ENCODE data around the gene ANKLE1.
"Not testable (repeated sequence)": the region's sequence is repeated elsewhere in the genome, so short reads cannot be mapped to it uniquely, and the experiment has no call there.

The ANKLE1 gene

GRCh38 chr19:17295551-17295950 lies 13.8 kb downstream of the ANKLE1 start:
- not testable (repeated sequence) for H3K27me3 ChIP-seq (ENCODE audit: control insufficient read depth, insufficient read depth, low read length); H3K9ac ChIP-seq (ENCODE audit: low read length); H3K4me1 ChIP-seq (ENCODE audit: control insufficient read depth, insufficient read depth, low read length); H3K27ac ChIP-seq (ENCODE audit: low read depth, low read length); H3K36me3 ChIP-seq (ENCODE audit: control insufficient read depth, insufficient read depth, low read length); H3K4me3 ChIP-seq (ENCODE audit: low read length)

- H3K27ac ChIP-seq (ENCODE audit: low read depth, low read length): no peak overlapping the region
- H3K9ac ChIP-seq (ENCODE audit: low read length): no peak overlapping the region
- H3K36me3 ChIP-seq (ENCODE audit: control insufficient read depth, insufficient read depth, low read length): no peaks in the 10 kb centered on the region
- no peaks in the 10 kb centered on the region for H3K27me3 ChIP-seq (ENCODE audit: control insufficient read depth, insufficient read depth, low read length)
- H3K4me3 ChIP-seq (ENCODE audit: low read length): no peak overlapping the region
- H3K4me1 ChIP-seq (ENCODE audit: control insufficient read depth, insufficient read depth, low read length): no peaks in the 10 kb centered on the region
These were observed 14.6 kb downstream of the ANKLE1 start for GRCh38 chr19:17296273-17296672.

DNA sequence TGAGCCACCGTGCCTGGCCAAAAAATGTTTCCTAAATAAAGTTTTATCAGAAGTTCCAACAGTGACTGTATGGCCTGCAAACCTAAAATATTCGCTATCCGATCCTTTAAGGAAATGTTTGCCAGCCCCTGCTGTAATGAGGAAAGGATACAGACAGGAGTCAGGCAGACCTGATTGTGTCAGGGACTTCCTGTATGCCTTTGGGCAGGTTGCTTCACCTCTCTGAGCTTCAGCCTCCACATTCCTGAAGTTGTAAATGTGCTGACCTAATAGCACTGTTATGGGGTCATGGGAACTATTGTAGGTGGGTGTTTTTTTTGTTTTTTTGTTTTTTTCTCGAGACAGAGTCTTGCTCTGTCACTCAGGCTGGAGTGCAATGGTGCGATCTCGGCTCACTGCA lies 15.3 kb downstream of the ANKLE1 start:
- H3K4me3 ChIP-seq (ENCODE audit: low read length): no peak overlapping the region

DNA sequence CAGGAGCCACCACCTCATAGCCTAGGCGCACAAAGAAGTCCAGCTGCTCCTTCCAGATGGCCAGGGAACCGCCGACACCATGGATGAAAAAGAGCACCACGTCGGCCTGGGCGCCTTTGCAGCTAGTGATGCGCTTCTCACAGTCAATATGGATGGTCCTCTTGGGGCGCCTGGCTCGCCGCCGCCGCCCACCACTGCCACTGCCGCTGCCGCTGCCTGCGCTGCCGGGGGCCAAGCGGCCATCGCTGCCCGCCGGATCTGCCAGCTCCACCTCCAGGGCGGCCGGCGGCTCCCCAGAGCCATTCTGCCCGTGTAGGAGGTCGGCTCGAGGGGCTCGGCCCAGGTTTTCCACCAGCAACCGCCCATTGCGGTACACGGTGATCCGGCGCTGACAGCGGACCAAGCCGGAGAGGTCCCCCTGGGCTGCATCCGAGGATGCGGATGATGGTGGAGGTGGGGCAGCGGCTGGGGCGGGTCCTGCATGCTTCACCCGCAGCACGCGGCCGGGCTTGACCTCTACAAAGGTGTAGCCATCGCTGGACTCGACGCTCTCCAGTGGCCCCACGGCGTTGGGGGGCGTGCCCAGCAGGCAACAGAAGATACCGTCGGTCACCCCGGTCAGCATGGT lies 19.4 kb downstream of the ANKLE1 start:
- Histone ChIP-seq H3K27me3 (ENCODE audit: control insufficient read depth, insufficient read depth, low read length) (no peaks in the 10 kb centered on the region), H3K4me1 (ENCODE audit: control insufficient read depth, insufficient read depth, low read length) (peaks cover 12% of the 10 kb centered on the region), H3K4me3 (ENCODE audit: low read length) (no peak overlapping the region), H3K36me3 (ENCODE audit: control insufficient read depth, insufficient read depth, low read length) (no peaks in the 10 kb centered on the region), H3K27ac (ENCODE audit: low read depth, low read length) (no peak overlapping the region), H3K9ac (ENCODE audit: low read length) (no peak overlapping the region)

More for the DNA sequence above, 15.3 kb downstream of the ANKLE1 start:
- Histone ChIP-seq H3K4me1 (ENCODE audit: control insufficient read depth, insufficient read depth, low read length) (no peaks in the 10 kb centered on the region), H3K27ac (ENCODE audit: low read depth, low read length) (no peak overlapping the region), H3K36me3 (ENCODE audit: control insufficient read depth, insufficient read depth, low read length) (no peaks in the 10 kb centered on the region), H3K27me3 (ENCODE audit: control insufficient read depth, insufficient read depth, low read length) (no peaks in the 10 kb centered on the region), H3K9ac (ENCODE audit: low read length) (no peak overlapping the region)

DNA sequence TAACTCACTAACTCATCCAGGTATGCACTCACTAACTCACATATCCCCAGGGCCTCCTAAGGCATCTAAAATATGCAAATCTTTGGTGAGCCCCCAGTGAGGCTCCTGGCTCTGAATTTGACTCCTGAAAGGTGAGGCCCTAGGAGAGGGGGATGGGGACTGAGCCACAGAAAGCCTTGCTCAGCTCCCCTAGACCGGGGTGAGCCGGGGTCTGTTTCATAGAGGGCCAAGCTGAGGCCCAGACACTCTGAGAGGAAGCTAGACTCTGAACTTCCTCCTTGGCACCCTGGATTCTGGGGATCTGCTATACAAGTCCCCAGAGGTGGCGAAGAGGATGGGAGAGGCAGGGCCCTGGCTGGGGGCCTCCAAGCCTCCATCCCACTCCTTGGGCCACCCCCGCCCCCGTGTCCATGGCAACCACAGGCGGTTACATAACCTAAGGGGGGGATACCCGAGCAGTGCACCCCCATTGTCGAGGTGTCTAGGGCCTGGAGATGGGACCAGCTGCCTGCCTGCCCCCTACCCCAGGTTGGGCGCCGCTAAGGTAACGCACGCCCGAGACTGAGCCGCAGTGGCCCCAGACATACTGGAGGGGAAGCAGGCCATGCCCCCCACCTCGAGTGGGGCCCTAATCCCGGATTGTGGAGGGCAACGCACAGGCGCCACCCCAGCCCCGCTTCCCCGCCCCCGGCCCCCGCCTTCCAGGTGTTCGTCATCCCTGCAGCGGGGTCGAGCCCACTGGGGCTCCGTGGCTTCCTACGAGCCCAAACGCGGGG lies 20.9 kb downstream of the ANKLE1 start:
- no peaks in the 10 kb centered on the region for H3K27me3 ChIP-seq (ENCODE audit: control insufficient read depth, insufficient read depth, low read length)
- H3K4me1 ChIP-seq (ENCODE audit: control insufficient read depth, insufficient read depth, low read length): peaks cover 16% of the 10 kb centered on the region
- H3K9ac ChIP-seq (ENCODE audit: low read length): peak overlapping the region; percentile 34
- H3K4me3 ChIP-seq (ENCODE audit: low read length): peak overlapping the region; percentile 79
- no peaks in the 10 kb centered on the region for H3K36me3 ChIP-seq (ENCODE audit: control insufficient read depth, insufficient read depth, low read length)
- peak overlapping the region; percentile 65 for H3K27ac ChIP-seq (ENCODE audit: low read depth, low read length)

DNA sequence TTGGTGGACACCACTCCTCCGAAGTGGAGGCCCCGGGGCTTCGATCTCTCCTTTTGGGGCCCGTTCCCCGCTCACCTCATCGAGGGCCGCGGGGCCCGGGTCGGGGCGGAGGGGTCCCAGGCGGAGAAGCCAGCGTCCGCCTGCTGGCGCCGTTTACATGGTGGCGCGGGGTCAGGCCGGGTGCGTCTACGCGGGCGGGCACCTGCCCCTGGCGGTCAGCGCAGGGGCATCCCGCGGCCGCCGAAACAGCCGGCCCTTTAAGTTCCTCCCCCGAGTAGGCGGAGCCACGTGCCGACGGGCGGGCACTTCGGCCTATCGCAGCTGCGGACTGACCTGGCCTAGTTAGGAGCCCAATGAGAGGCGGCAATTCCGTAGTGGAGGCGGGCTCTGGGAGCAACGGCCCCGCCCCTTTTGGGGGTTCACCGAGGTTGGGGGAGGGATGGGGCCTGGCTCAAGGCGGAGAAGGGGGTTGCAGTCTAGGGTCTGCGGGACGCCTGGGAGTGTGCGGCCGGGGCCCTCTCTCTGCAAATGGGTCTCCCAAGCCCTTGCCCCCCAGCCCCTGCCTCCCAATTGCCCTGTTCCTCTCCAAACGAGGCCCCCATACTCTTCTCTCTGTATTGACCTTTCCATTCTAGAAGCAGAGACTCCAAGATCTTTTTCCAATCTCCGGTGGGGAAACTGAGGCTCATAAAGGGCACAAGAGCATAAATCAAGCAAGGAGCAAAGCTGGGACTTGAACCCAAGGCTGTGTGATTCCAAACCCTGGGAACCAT lies 21.7 kb downstream of the ANKLE1 start, which contains the start of gene ABHD8:
ABHD8 (minus strand) TSS at position 259 of the 773 bp plus-strand sequence. CDS start 1,809 bp downstream, outside the sequence.
- peak within 1 kb of the TSS; percentile 79 for H3K4me3 ChIP-seq (ENCODE audit: low read length)
- H3K9ac ChIP-seq (ENCODE audit: low read length): peak within 1 kb of the TSS; percentile 34
- H3K4me1 ChIP-seq (ENCODE audit: control insufficient read depth, insufficient read depth, low read length): peaks cover 16% of the 10 kb centered on the region
- peak within 1 kb of the TSS; percentile 92 for H3K27ac ChIP-seq (ENCODE audit: low read depth, low read length)
- no peaks in the 10 kb centered on the region for H3K36me3 ChIP-seq (ENCODE audit: control insufficient read depth, insufficient read depth, low read length)
- no peaks in the 10 kb centered on the region for H3K27me3 ChIP-seq (ENCODE audit: control insufficient read depth, insufficient read depth, low read length)

DNA sequence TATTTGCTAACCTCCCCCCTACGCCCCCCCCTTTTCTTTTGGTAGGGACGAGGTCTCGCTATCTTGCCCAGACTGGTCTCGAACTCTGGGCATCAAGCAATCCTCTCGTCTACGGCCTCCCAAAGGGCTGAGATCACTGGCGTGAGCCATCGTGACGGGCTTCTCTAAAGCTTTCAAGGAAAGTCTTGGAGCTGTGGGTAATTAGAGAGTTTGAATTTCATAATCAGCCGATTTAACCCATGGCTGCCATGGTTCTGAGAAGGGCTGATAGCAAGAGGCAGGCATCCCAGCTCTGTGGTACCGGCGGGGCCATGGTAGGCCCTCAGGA lies 22.2 kb downstream of the ANKLE1 start:
- H3K27me3 ChIP-seq (ENCODE audit: control insufficient read depth, insufficient read depth, low read length): no peaks in the 10 kb centered on the region
- peak overlapping the region; percentile 79 for H3K4me3 ChIP-seq (ENCODE audit: low read length)
- no peaks in the 10 kb centered on the region for H3K36me3 ChIP-seq (ENCODE audit: control insufficient read depth, insufficient read depth, low read length)
- H3K27ac ChIP-seq (ENCODE audit: low read depth, low read length): peak overlapping the region; percentile 92
- no peak overlapping the region for H3K9ac ChIP-seq (ENCODE audit: low read length)
- H3K4me1 ChIP-seq (ENCODE audit: control insufficient read depth, insufficient read depth, low read length): peaks cover 16% of the 10 kb centered on the region

GRCh38 chr19:17304386-17305215 lies 22.9 kb downstream of the ANKLE1 start:
- Histone ChIP-seq H3K4me3 (ENCODE audit: low read length) (peak overlapping the region; percentile 93), H3K27ac (ENCODE audit: low read depth, low read length) (peak overlapping the region; percentile 92), H3K27me3 (ENCODE audit: control insufficient read depth, insufficient read depth, low read length) (no peaks in the 10 kb centered on the region), H3K9ac (ENCODE audit: low read length) (no peak overlapping the region), H3K4me1 (ENCODE audit: control insufficient read depth, insufficient read depth, low read length) (peaks cover 16% of the 10 kb centered on the region), H3K36me3 (ENCODE audit: control insufficient read depth, insufficient read depth, low read length) (no peaks in the 10 kb centered on the region)

DNA sequence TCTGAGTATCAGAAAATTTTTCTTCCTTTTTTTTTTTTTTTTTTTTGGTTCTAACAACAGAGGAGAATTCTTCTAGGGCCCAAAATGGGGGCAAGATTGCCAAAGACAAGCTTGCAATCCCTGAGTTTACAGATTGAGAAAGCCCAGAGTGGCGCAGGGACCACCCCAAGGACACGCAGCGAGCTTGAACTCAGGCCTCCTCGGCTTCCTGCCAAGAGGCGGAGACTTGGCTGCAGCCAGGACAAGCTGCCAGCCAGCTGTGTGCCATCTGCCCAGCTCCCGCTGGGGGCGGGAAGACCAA lies 23.5 kb downstream of the ANKLE1 start:
- H3K9ac ChIP-seq (ENCODE audit: low read length): no peak overlapping the region
- no peaks in the 10 kb centered on the region for H3K27me3 ChIP-seq (ENCODE audit: control insufficient read depth, insufficient read depth, low read length)
- H3K27ac ChIP-seq (ENCODE audit: low read depth, low read length): peak overlapping the region; percentile 92
- H3K36me3 ChIP-seq (ENCODE audit: control insufficient read depth, insufficient read depth, low read length): no peaks in the 10 kb centered on the region
- peak overlapping the region; percentile 93 for H3K4me3 ChIP-seq (ENCODE audit: low read length)
- H3K4me1 ChIP-seq (ENCODE audit: control insufficient read depth, insufficient read depth, low read length): peaks cover 18% of the 10 kb centered on the region

DNA sequence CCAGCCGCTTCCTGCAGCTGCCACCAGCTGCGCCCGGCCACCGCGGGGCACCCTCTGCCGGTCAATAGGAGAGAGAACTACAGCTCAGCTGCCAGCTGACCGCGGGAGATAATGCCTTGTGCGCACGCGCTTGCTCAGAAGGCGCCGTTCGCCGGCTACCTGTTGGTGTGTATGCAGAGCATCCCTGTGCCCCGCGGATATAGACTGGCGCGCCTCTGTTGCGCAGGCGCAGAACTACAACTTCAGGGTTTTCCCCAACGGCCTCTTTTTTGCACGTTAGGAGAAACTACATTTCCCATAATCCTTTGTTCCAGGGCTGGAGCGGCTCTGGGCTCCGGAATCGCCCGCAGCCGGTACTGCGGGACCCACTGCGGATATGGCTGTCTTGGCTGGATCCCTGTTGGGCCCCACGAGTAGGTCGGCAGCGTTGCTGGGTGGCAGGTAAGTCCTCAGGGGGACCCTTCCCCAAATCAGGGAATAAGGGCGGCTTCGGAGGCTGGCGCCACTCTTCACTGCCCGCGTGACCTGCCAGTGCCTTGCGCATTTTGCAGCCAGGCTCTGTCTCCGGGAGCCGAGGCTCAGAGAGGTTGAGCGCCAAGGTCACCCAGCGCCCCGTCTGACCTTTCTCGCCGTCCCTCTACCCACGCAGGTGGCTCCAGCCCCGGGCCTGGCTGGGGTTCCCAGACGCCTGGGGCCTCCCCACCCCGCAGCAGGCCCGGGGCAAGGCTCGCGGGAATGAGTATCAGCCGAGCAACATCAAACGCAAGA lies 24.0 kb downstream of the ANKLE1 start, which contains the start of gene MRPL34:
MRPL34 (plus strand) TSS at position 356 of the 768 bp plus-strand sequence; CDS start at position 377, 21 bp downstream.
- Histone ChIP-seq H3K36me3 (ENCODE audit: control insufficient read depth, insufficient read depth, low read length) (no peaks in the 10 kb centered on the region), H3K4me1 (ENCODE audit: control insufficient read depth, insufficient read depth, low read length) (peaks cover 22% of the 10 kb centered on the region), H3K27ac (ENCODE audit: low read depth, low read length) (peak within 1 kb of the TSS; percentile 92), H3K4me3 (ENCODE audit: low read length) (peak within 1 kb of the TSS; percentile 93), H3K27me3 (ENCODE audit: control insufficient read depth, insufficient read depth, low read length) (no peaks in the 10 kb centered on the region), H3K9ac (ENCODE audit: low read length) (peak within 1 kb of the TSS; percentile 71)

- H3K4me3 ChIP-seq (ENCODE audit: low read length): peak overlapping the region; percentile 93
- H3K36me3 ChIP-seq (ENCODE audit: control insufficient read depth, insufficient read depth, low read length): no peaks in the 10 kb centered on the region
- peaks cover 22% of the 10 kb centered on the region for H3K4me1 ChIP-seq (ENCODE audit: control insufficient read depth, insufficient read depth, low read length)
- H3K27ac ChIP-seq (ENCODE audit: low read depth, low read length): peak overlapping the region; percentile 92
- no peaks in the 10 kb centered on the region for H3K27me3 ChIP-seq (ENCODE audit: control insufficient read depth, insufficient read depth, low read length)
- H3K9ac ChIP-seq (ENCODE audit: low read length): peak overlapping the region; percentile 71
These were observed 24.6 kb downstream of the ANKLE1 start for GRCh38 chr19:17306285-17306714.
